Activated CD4-positive, alpha-beta T cell treated with anti-CD3 and anti-CD28 coated beads, Interleukin-2, amount 10 ng/mL, durations not matched to agents 7 days and 5 days (primary cell): ENCODE data around the gene BCAS3. TPM values are rescaled to one million over a fixed set of nuclear protein-coding genes. Genes with fewer than 3 reads are reported as not detected.
"Not testable (repeated sequence)": the region's sequence is repeated elsewhere in the genome, so short reads cannot be mapped to it uniquely, and the experiment has no call there.

Experiments
- CTCF ChIA-PET: fragments of 350-600 bp; sonication (Branson Sonifier 250); formaldehyde crosslinking; loops from one replicate; lab custom pipeline; 2021; ENCODE audit warnings: antibody characterized with exemption; lab: Charles Lee
- POLR2A ChIA-PET: fragments of 350-600 bp; sonication (Branson Sonifier 250); formaldehyde crosslinking; loops from one replicate; lab custom pipeline; 2021; ENCODE audit warnings: antibody characterized with exemption; lab: Charles Lee
- DNase-seq: peaks from one replicate; pipeline ENCODE4 v3.0.0-alpha.2; 2020
- H3K27ac Mint-ChIP-seq: one replicate; pipeline ENCODE4 v1.8.0; 2021; ENCODE audit warnings: mild to moderate bottlenecking, moderate library complexity, mixed read lengths
- H3K27me3 Mint-ChIP-seq: one replicate; pipeline ENCODE4 v1.8.0; 2021; ENCODE audit warnings: mixed read lengths
- H3K36me3 Mint-ChIP-seq: one replicate; pipeline ENCODE4 v1.8.0; 2021; ENCODE audit warnings: low read depth, mixed read lengths
- H3K4me1 Mint-ChIP-seq: one replicate; pipeline ENCODE4 v1.8.0; 2021; ENCODE audit warnings: mixed read lengths
- H3K4me3 Mint-ChIP-seq: one replicate; pipeline ENCODE4 v1.8.0; 2021; ENCODE audit warnings: mild to moderate bottlenecking, moderate library complexity, mixed read lengths
- H3K9me3 Mint-ChIP-seq: one replicate; pipeline ENCODE4 v1.8.0; 2021; ENCODE audit warnings: mixed read lengths
- total RNA-seq, 2 experiments: library from RNA; stranded (reverse); gene quantifications; one replicate each; pipeline ENCODE4 v1.2.3, GENCODE V29; 2021

BCAS3 gene
- total RNA-seq, 2 experiments from 2014 or later = 15.5 to 16.4 TPM

- peaks cover 6% of the 10 kb centered on the region for H3K9me3 Mint-ChIP-seq
- no peaks in the 10 kb centered on the region for H3K27me3 Mint-ChIP-seq
- H3K27ac Mint-ChIP-seq = no peak overlapping the region
- DNase-seq = no peak
- no peaks in the 10 kb centered on the region for H3K4me1 Mint-ChIP-seq
- no peaks in the 10 kb centered on the region for H3K36me3 Mint-ChIP-seq
- no peak overlapping the region for H3K4me3 Mint-ChIP-seq
- ChIA-PET POLR2A (no interaction called here), CTCF (no interaction called here)
Observed at GRCh38 chr17:60750640-60751039, 73.0 kb downstream of the BCAS3 start.

DNA sequence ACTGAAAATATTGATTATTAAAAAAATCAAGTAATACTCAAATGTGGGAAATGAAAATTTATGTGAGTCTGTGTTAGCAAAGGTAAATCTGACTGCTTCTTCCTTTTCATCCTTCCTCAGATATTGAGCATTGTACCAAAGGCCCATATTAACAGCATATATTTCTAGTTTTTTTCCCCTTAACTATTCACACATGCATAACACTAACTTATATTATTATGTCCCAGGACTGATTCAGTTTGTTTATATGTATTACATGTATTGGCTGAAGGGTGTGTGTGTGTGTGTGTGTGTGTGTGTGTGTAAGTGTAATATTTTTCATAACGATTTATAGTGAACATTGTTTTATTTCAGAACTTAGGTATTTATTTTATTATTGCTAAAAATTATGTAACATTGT is 74.2 kb downstream of the BCAS3 start:
- Mint-ChIP-seq H3K4me1 (no peaks in the 10 kb centered on the region), H3K27me3 (no peaks in the 10 kb centered on the region), H3K27ac (no peak overlapping the region), H3K9me3 (peaks cover 6% of the 10 kb centered on the region), H3K36me3 (no peaks in the 10 kb centered on the region), H3K4me3 (no peak overlapping the region)
- POLR2A ChIA-PET = no interaction called here
- CTCF ChIA-PET = no interaction called here
- no peak for DNase-seq

GRCh38 chr17:60752873-60753577 is 75.4 kb downstream of the BCAS3 start:
- ChIA-PET POLR2A (no interaction called here), CTCF (no interaction called here)
- H3K27me3 Mint-ChIP-seq = no peaks in the 10 kb centered on the region
- no peak overlapping the region for H3K27ac Mint-ChIP-seq
- no peak for DNase-seq
- peaks cover 6% of the 10 kb centered on the region for H3K9me3 Mint-ChIP-seq
- no peaks in the 10 kb centered on the region for H3K36me3 Mint-ChIP-seq
- H3K4me1 Mint-ChIP-seq = no peaks in the 10 kb centered on the region
- no peak overlapping the region for H3K4me3 Mint-ChIP-seq

- no peaks in the 10 kb centered on the region for H3K36me3 Mint-ChIP-seq
- no peak for DNase-seq
- no peaks in the 10 kb centered on the region for H3K27me3 Mint-ChIP-seq
- H3K4me1 Mint-ChIP-seq = no peaks in the 10 kb centered on the region
- peaks cover 6% of the 10 kb centered on the region for H3K9me3 Mint-ChIP-seq
- H3K4me3 Mint-ChIP-seq = no peak overlapping the region
- ChIA-PET CTCF (no interaction called here), POLR2A (no interaction called here)
- no peak overlapping the region for H3K27ac Mint-ChIP-seq
Observed at GRCh38 chr17:60754057-60754604, 76.5 kb downstream of the BCAS3 start.

GRCh38 chr17:60756798-60757197 is 79.1 kb downstream of the BCAS3 start:
- H3K27me3 Mint-ChIP-seq, POLR2A ChIA-PET, H3K4me1 Mint-ChIP-seq, CTCF ChIA-PET, H3K36me3 Mint-ChIP-seq, H3K27ac Mint-ChIP-seq, H3K4me3 Mint-ChIP-seq, DNase-seq: not testable (repeated sequence)
- peaks cover 13% of the 10 kb centered on the region for H3K9me3 Mint-ChIP-seq

DNA sequence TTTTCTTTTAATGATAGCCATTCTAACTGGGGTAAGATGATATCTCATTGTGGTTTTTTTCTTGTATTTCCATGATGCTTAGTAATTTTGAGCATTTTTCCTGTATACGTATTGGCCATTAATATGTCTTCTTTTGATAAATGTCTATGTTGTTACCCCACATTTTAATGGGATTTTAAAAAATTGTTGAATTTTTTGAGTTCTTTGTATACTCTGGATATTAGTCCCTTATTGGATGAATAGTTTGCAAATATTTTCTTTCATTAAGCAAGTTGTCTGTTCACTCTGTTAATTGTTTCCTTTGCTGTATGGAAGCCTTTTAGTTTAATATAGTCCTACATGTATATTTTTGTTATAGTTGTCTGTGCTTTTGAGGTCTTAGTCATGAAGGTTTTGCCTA is 79.8 kb downstream of the BCAS3 start:
- H3K9me3 Mint-ChIP-seq = peaks cover 16% of the 10 kb centered on the region

GRCh38 chr17:60759756-60760155 is 82.1 kb downstream of the BCAS3 start:
- ChIA-PET POLR2A (no interaction called here), CTCF (no interaction called here)
- no peaks in the 10 kb centered on the region for H3K4me1 Mint-ChIP-seq
- H3K9me3 Mint-ChIP-seq = peaks cover 16% of the 10 kb centered on the region
- no peak overlapping the region for H3K4me3 Mint-ChIP-seq
- H3K36me3 Mint-ChIP-seq = peaks cover 4% of the 10 kb centered on the region
- H3K27me3 Mint-ChIP-seq = no peaks in the 10 kb centered on the region
- no peak for DNase-seq
- H3K27ac Mint-ChIP-seq = no peak overlapping the region

More for the DNA sequence above, 79.8 kb downstream of the BCAS3 start:
- ChIA-PET CTCF (no interaction called here), POLR2A (no interaction called here)
- Mint-ChIP-seq H3K36me3 (peaks cover 4% of the 10 kb centered on the region), H3K27me3 (no peaks in the 10 kb centered on the region), H3K4me3 (no peak overlapping the region), H3K4me1 (no peaks in the 10 kb centered on the region), H3K27ac (no peak overlapping the region)
- no peak for DNase-seq

DNA sequence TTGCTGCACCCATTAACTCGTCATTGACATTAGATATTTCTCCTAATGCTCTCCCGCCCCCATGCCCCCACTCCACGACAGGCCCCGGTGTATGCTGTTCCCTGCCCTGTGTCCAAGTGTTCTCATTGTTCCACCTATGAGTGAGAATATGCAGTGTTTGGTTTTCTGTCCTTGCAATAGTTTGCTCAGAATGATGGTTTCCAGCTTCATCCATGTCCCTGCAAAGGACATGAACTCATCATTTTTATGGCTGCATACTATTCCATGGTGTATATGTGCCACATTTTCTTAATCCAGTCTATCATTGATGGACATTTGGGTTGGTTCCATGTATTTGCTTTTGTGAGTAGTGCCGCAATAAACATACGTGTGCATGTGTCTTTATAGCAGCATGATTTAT is 83.7 kb downstream of the BCAS3 start:
- POLR2A ChIA-PET, DNase-seq, H3K27ac Mint-ChIP-seq, CTCF ChIA-PET, H3K27me3 Mint-ChIP-seq, H3K36me3 Mint-ChIP-seq, H3K4me1 Mint-ChIP-seq, H3K4me3 Mint-ChIP-seq: not testable (repeated sequence)
- peaks cover 16% of the 10 kb centered on the region for H3K9me3 Mint-ChIP-seq

GRCh38 chr17:60766778-60767190 is 89.1 kb downstream of the BCAS3 start:
- peak; percentile 19 for DNase-seq
- H3K4me3 Mint-ChIP-seq = no peak overlapping the region
- H3K9me3 Mint-ChIP-seq = peaks cover 3% of the 10 kb centered on the region
- CTCF ChIA-PET = no interaction called here
- peaks cover 9% of the 10 kb centered on the region for H3K4me1 Mint-ChIP-seq
- POLR2A ChIA-PET = no interaction called here
- H3K27me3 Mint-ChIP-seq = no peaks in the 10 kb centered on the region
- H3K36me3 Mint-ChIP-seq = peaks cover 2% of the 10 kb centered on the region
- no peak overlapping the region for H3K27ac Mint-ChIP-seq

GRCh38 chr17:60767744-60768308 is 90.2 kb downstream of the BCAS3 start:
- Mint-ChIP-seq H3K9me3 (no peaks in the 10 kb centered on the region), H3K4me3 (no peak overlapping the region), H3K27ac (no peak overlapping the region), H3K36me3 (peaks cover 2% of the 10 kb centered on the region), H3K27me3 (no peaks in the 10 kb centered on the region), H3K4me1 (peaks cover 9% of the 10 kb centered on the region)
- ChIA-PET CTCF (no interaction called here), POLR2A (no interaction called here)
- DNase-seq = no peak

DNA sequence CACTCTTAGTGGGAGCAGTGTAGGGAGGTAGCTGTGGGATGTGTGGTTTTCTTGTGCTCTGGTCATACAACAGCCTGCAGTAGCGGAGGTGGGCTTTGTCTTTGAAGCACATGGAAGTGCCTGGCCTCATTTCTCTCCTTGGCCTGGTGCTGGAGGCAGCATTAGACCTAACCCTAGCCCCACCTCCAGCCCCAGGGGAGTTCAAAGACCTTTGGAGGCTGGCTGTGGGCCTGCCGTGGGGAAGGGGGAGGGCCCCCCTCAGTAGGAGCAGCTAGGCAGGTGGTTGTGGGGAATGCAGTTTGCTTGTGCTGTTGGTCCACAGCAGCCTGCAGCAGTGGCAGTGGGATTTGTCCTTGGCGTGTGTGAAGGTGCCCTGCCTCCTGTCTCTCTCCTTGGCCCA is 91.7 kb downstream of the BCAS3 start:
- Mint-ChIP-seq H3K4me3 (no peak overlapping the region), H3K27me3 (no peaks in the 10 kb centered on the region), H3K4me1 (peaks cover 9% of the 10 kb centered on the region), H3K36me3 (peaks cover 2% of the 10 kb centered on the region), H3K27ac (no peak overlapping the region), H3K9me3 (no peaks in the 10 kb centered on the region)
- ChIA-PET POLR2A (no interaction called here), CTCF (no interaction called here)
- no peak for DNase-seq

DNA sequence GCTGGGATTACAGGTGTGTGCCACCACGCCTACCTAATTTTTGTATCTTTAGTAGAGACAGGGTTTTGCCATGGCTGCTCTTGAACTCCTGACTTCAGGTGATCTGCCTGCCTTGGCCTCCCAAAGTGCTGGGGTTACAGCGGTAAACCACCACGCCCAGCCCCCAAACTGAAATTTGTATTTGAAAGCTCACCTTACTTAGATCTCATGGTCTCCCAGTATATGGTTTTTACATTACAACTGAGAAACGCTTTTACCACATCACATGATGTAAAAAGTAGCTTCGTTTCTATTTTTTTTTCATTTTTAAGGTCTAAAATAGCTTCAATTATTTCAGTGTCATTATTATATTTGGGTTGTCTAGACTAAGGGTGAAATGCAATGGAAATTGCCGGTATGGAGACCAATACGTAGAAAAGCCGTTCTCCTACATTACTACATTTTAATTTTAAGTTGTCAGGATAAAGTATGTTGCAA is 93.3 kb downstream of the BCAS3 start:
- no peaks in the 10 kb centered on the region for H3K9me3 Mint-ChIP-seq
- CTCF ChIA-PET = interaction anchor here (0.5 to 0.7 kb wide), 2 partner anchors 22 to 1551 kb away, joined by 4 to 5 read pairs; no protein-coding TSS in a partner anchor
- POLR2A ChIA-PET = no interaction called here

DNA sequence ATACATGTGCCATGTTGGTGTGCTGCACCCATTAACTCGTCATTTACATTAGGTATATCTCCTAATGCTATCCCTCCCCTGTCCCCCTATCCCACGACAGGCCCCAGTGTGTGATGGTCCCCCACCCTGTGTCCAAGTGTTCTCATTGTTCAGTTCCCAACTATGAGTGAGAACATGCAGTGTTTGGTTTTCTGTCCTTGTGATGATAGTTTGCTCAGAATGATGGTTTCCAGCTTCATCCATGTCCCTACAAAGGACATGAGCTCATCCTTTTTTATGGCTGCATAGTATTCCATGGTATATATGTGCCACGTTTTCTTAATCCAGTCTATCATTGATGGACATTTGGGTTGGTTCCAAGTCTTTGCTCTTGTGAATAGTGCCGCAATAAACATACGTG is 94.0 kb downstream of the BCAS3 start:
- DNase-seq, H3K36me3 Mint-ChIP-seq, H3K27ac Mint-ChIP-seq, H3K4me1 Mint-ChIP-seq, H3K27me3 Mint-ChIP-seq, H3K9me3 Mint-ChIP-seq, POLR2A ChIA-PET, H3K4me3 Mint-ChIP-seq: not testable (repeated sequence)
- CTCF ChIA-PET = interaction anchor here (0.5 kb wide), 1 partner anchor 1551 kb away, joined by 4 read pairs; no protein-coding TSS in a partner anchor

More for the DNA sequence above, 93.3 kb downstream of the BCAS3 start:
- no peak for DNase-seq
- H3K4me3 Mint-ChIP-seq = no peak overlapping the region
- peaks cover 9% of the 10 kb centered on the region for H3K4me1 Mint-ChIP-seq
- H3K27me3 Mint-ChIP-seq = no peaks in the 10 kb centered on the region
- H3K27ac Mint-ChIP-seq = no peak overlapping the region
- peaks cover 2% of the 10 kb centered on the region for H3K36me3 Mint-ChIP-seq
